HepG2 (cell line): ENCODE data around the gene ZNHIT6. TPM values are rescaled to one million over a fixed set of nuclear protein-coding genes. Genes with fewer than 3 reads are reported as not detected.

ENCODE experiments used
- ATAC-seq: fragments of 200-7000 bp; cut with Tn5 transposase; 3 replicates; pipeline ENCODE4 v1.9.1; 2020; ENCODE audit warnings: mild to moderate bottlenecking, moderate library complexity
- BruUV-seq: library from RNA; stranded (reverse); fragments of 400-500 nt; replicated peaks from 2 replicates; lab custom pipeline; 2021; lab: Mats Ljungman, UMichigan
- CTCF ChIA-PET: fragments of 300-600 bp; formaldehyde crosslinking; extraction: SDS; loops from one replicate; lab custom pipeline; 2021; ENCODE audit warnings: low total read pairs, inconsistent platforms, low intra/inter-chr PET ratio; lab: Yijun Ruan, JAX
- POLR2A ChIA-PET: fragments of 350-600 bp; sonication (Branson Sonifier 250); formaldehyde crosslinking; loops from one replicate; lab custom pipeline; 2020; ENCODE audit warnings: antibody characterized with exemption, inconsistent platforms; lab: Yijun Ruan, JAX
- DNase-seq: peaks from one replicate; pipeline ENCODE4 v3.0.0-alpha.2; 2015; ENCODE audit warnings: low spot score
- FAIRE-seq: peaks from 3 replicates; lab custom pipeline; 2011; peaks lifted over from hg19 to GRCh38; lab: Jason Lieb, UNC
- H2AFZ ChIP-seq: one replicate; pipeline ENCODE4 v1.6.1; 2011; ENCODE audit warnings: low read length, inconsistent platforms
- H3K27ac ChIP-seq: fragments of 300-600 bp; 3 replicates; pipeline ENCODE4 v1.8.0; 2011; ENCODE audit warnings: mixed run types, mild to moderate bottlenecking, mixed read lengths, low read length, inconsistent platforms; ENCODE audit not compliant: insufficient read depth; ENCODE audit errors: extremely low read length
- H3K27me3 ChIP-seq, 2 experiments: fragments of 200-600 bp in 1 of 2; 2 replicates in 1 of 2; 3 replicates in 1 of 2; pipeline versions ENCODE4 v1.6.0 to v1.8.0; 2011; ENCODE audit warnings: low read length in 2 of 2, mild to moderate bottlenecking in 2 of 2, moderate library complexity in 2 of 2, inconsistent platforms in 1 of 2; ENCODE audit not compliant: insufficient read depth in 2 of 2, control insufficient read depth in 1 of 2
- H3K36me3 ChIP-seq, 2 experiments: fragments of 200-600 bp in 1 of 2; replicated peaks in 1 of 2; 2 replicates in 1 of 2; 3 replicates in 1 of 2; pipeline versions ENCODE4 v1.5.1 to v1.8.0; 2011; ENCODE audit warnings: low read length in 2 of 2, inconsistent platforms in 1 of 2; ENCODE audit not compliant: insufficient read depth in 2 of 2, control insufficient read depth in 1 of 2
- H3K4me1 ChIP-seq: 2 replicates; pipeline ENCODE4 v1.5.1; 2012; ENCODE audit warnings: low read length, inconsistent platforms; ENCODE audit not compliant: insufficient read depth
- H3K4me2 ChIP-seq: 2 replicates; pipeline ENCODE4 v1.6.0; 2011; ENCODE audit warnings: low read depth, low read length, inconsistent platforms
- H3K4me3 ChIP-seq, 3 experiments: fragments of 200-600 bp in 1 of 3; sonication (generic), shearing (Covaris generic) in 1 of 3; replicated peaks in 1 of 3; 2 replicates each; pipeline ENCODE4 v1.5.1; 2011 to 2016; ENCODE audit warnings: low read length in 3 of 3, inconsistent platforms in 2 of 3, low read depth in 2 of 3, mild to moderate bottlenecking in 2 of 3, control low read depth in 1 of 3, mixed read lengths in 1 of 3; ENCODE audit not compliant: insufficient read depth in 1 of 3
- H3K79me2 ChIP-seq: one replicate; pipeline ENCODE4 v1.6.1; 2011; ENCODE audit warnings: low read length, inconsistent platforms; ENCODE audit not compliant: insufficient read depth
- H3K9ac ChIP-seq: 2 replicates; pipeline ENCODE4 v1.6.0; 2011; ENCODE audit warnings: mild to moderate bottlenecking, low read depth, low read length, inconsistent platforms; ENCODE audit not compliant: insufficient read depth
- H3K9me3 ChIP-seq: 2 replicates; pipeline ENCODE4 v1.5.1; 2012; ENCODE audit warnings: mild to moderate bottlenecking, low read length
- H4K20me1 ChIP-seq: 2 replicates; pipeline ENCODE4 v1.6.0; 2011; ENCODE audit warnings: inconsistent platforms, mild to moderate bottlenecking, low read length, moderate library complexity; ENCODE audit not compliant: insufficient read depth
- CBX5 ChIP-seq: sonication (generic); formaldehyde crosslinking; IDR thresholded peaks from 2 replicates; pipeline ENCODE4 v1.4.0; 2020; ENCODE audit warnings: missing genetic modification reagents, borderline replicate concordance
- MAFK ChIP-seq, 2 experiments: IDR thresholded peaks in 1 of 2; conservative IDR thresholded peaks in 1 of 2; 2 replicates each; pipeline ENCODE4 v1.6.1; 2011; ENCODE audit warnings: improper control_type of control experiment in 2 of 2, low read length in 2 of 2
- MEIS2 ChIP-seq: sonication (generic); formaldehyde crosslinking; IDR thresholded peaks from 2 replicates; pipeline ENCODE4 v1.9.0; 2021; ENCODE audit warnings: mild to moderate bottlenecking, missing genetic modification reagents
- MTF1 ChIP-seq: sonication (generic); formaldehyde crosslinking; IDR thresholded peaks from 2 replicates; pipeline ENCODE4 v1.5.0; 2020; ENCODE audit warnings: missing genetic modification reagents
- SP2 ChIP-seq: sonication (generic); formaldehyde crosslinking; IDR thresholded peaks from 2 replicates; pipeline ENCODE4 v1.5.1; 2020; ENCODE audit warnings: mild to moderate bottlenecking, missing genetic modification reagents
- ZNF207 ChIP-seq: fragments of 450-650 bp; IDR thresholded peaks from 2 replicates; pipeline ENCODE4 v1.6.1; 2016; ENCODE audit warnings: antibody characterized with exemption, borderline replicate concordance
- WGBS: methylation state at CpG from one replicate; pipeline ENCODE4 v1.1.6; 2017; ENCODE audit warnings: low lambda C conversion rate; 5-methylcytosine and 5-hydroxymethylcytosine counted together
- in situ Hi-C: cut with HindIII; loops from 2 replicates; pipeline ENCODE4 v1.10.0; 2017; ENCODE audit warnings: low pct_unique_long_range_greater_than_20kb; ENCODE audit not compliant: extremely low pct_ligation_motif_present
- intact Hi-C: fragments of 100-400 bp; cut with micrococcal nuclease; formaldehyde crosslinking; loops from one replicate; pipeline ENCODE4 v1.10.0; 2022; ENCODE audit not compliant: unreplicated experiment
- polyA plus RNA-seq, 8 experiments: library from polyadenylated mRNA; depleted of rRNA in 3 of 8; stranded (reverse) in 7 of 8; unstranded in 1 of 8; fragments of >200 nt; fragmentation: Illumina TruSeq in 4 of 8; extraction: Trizol in 4 of 8; gene quantifications; 2 replicates each; pipeline versions ENCODE4 v1.2.1 to v1.2.3, GENCODE V29; 2011 to 2016; ENCODE audit warnings: low read depth in 4 of 8, missing spikeins in 1 of 8, mixed read lengths in 1 of 8; ENCODE audit not compliant: insufficient read depth in 1 of 8
- total RNA-seq, 5 experiments: library from RNA; depleted of rRNA; stranded (reverse); fragments of >200 nt; fragmentation: Illumina TruSeq; extraction: Trizol; gene quantifications; 2 replicates each; pipeline ENCODE4 v1.2.3, GENCODE V29; 2016; ENCODE audit warnings: low read depth in 1 of 5

The ZNHIT6 gene
- total and polyA plus RNA-seq, 2 of the 13 experiments (the other 11 are each of a cell fraction or from before 2014, with no cell fraction given): 6.0 to 15.2 TPM

DNA sequence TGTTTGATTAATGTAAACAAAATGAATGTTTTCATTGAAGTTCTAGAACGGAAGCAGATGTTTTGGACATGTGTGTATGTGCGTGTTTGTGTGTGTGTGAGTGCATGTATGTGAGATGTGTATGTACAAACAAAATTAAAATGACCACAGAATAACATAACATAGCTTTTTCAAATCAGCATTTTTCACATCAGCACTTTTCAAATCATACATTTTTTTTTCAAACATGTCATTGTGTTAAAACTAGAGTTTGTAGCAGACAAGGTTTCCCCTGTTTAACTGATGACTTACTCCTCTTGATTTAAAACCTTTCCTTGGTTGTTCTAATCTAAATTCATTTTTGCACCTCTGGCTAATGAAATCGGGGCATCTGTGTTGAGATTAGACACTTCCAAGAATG is 35.6 kb upstream of the ZNHIT6 start:
- Histone ChIP-seq H2AFZ (no peak overlapping the region), H3K27ac (no peak overlapping the region), H3K4me1 (no peaks in the 10 kb centered on the region)
- POLR2A ChIA-PET: no interaction called here
- ATAC-seq (no peak), FAIRE-seq (no peak)
- in situ Hi-C loops: no loop called here
- no peak for TF ChIP-seq ZNF207
- peak in 1 of 2 experiments; percentile 59; a peak in 2 of 4 replicates for TF ChIP-seq MAFK (conservative IDR thresholded peaks at IDR 0.05 in 1 of 2, IDR thresholded peaks at IDR 0.05 in 1 of 2; ENCODE audit: low read length in 2 of 2)
- TF ChIP-seq, all 625 proteins: peak for 1
- Histone ChIP-seq H4K20me1 (no peaks in the 10 kb centered on the region), H3K9ac (no peak overlapping the region), H3K27me3 (no peaks in the 10 kb centered on the region; a peak in 1 of 5 replicates), H3K4me2 (no peak overlapping the region), H3K36me3 (no peaks in the 10 kb centered on the region), H3K9me3 (no peaks in the 10 kb centered on the region), H3K79me2 (no peaks in the 10 kb centered on the region), H3K4me3 (no peak overlapping the region)
- WGBS: 3% methylated on average over 3 of the region's 3 CpGs
- CTCF ChIA-PET: no interaction called here
- intact Hi-C loops: no loop called here
- no peak for DNase-seq
- BruUV-seq: no TSS peak

DNA sequence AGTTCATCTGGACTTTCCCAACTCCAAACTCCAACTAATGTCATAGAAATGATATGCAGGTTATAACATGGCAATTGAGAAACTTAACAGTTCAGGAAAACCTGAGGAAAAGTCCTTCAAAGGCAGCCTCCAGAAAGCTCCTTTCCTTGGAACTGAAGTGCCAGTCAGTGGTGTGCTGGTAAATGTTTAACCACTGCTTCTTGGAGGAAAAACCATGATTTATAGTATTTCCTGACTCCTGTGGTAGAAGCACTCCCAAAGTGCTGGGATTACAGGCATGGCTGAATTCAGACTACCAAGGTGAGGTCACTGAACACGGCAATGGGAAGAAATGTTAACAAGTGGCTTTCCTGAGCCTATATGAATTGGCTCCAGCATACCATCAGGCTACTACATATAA is 26.7 kb upstream of the ZNHIT6 start:
- ChIA-PET CTCF (no interaction called here), POLR2A (no interaction called here)
- FAIRE-seq (no peak), DNase-seq (no peak), ATAC-seq (no peak)
- H3K27me3 ChIP-seq: no peaks in the 10 kb centered on the region; a peak in 1 of 5 replicates
- H3K36me3 ChIP-seq: no peaks in the 10 kb centered on the region
- no peak overlapping the region for H3K4me3 ChIP-seq
- no TSS peak for BruUV-seq
- no peaks in the 10 kb centered on the region for H3K4me1 ChIP-seq
- intact Hi-C loops (no loop called here), in situ Hi-C loops (no loop called here)
- H3K9me3 ChIP-seq: no peaks in the 10 kb centered on the region
- H4K20me1 ChIP-seq: no peaks in the 10 kb centered on the region
- WGBS: 32% methylated on average over 1 of the region's 1 CpG
- no peak overlapping the region for H3K9ac ChIP-seq
- H3K27ac ChIP-seq: no peak overlapping the region
- no peak for TF ChIP-seq CBX5 (CRISPR knock-in tag)
- TF ChIP-seq SP2 (CRISPR knock-in tag): no peak
- TF ChIP-seq MEIS2: no peak
- no peak for TF ChIP-seq MTF1 (CRISPR knock-in tag)
- H3K4me2 ChIP-seq: no peak overlapping the region
- no peaks in the 10 kb centered on the region for H3K79me2 ChIP-seq
- H2AFZ ChIP-seq: no peak overlapping the region
